C4-2B (cell line): ENCODE measurements around the gene PIWIL1.

Experiments
- H3K27ac ChIP-seq: fragments of 450-650 bp; 2 replicates; pipeline ENCODE4 v1.5.1; 2017
- ZFX ChIP-seq: fragments of 450-650 bp; IDR thresholded peaks from 2 replicates; pipeline ENCODE4 v1.6.1; 2017
- TF ChIP-seq, protein P1 (sequence below): fragments of 450-650 bp; conservative IDR thresholded peaks from 2 replicates; pipeline ENCODE4 v1.5.1; 2017; ENCODE audit warnings: mild to moderate bottlenecking

PIWIL1 gene

DNA sequence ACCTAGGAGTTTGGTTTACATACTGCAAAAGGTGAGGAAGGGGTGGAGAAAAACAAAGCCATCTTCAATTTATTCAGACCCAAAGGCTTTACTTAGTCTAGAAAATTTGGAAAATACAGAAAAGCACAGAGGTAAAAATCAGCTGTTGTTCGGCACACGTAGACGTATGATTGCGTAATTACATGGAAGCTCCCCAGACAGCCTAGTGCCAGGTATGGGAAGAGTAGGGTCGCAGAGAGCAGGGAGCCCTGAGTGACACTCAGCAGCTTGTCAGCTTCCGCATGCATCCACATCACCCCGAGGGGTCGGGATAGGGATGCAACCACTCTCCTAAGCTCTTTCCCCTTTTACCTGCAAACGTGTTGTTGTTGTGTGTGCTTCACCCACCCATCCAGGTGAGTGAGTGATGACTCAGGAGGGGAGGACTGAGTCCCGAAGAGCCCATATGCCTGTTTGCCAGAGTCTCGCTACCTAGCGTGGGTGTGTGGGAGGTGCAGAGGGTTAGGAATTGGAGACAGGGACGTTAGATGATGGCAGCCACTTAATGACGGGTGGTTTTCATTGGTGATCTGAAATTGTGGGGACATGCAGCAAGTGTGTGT, 20.1 kb downstream of the PIWIL1 start:
- TF ChIP-seq ZFX: no peak
- TF ChIP-seq, protein P1, sequence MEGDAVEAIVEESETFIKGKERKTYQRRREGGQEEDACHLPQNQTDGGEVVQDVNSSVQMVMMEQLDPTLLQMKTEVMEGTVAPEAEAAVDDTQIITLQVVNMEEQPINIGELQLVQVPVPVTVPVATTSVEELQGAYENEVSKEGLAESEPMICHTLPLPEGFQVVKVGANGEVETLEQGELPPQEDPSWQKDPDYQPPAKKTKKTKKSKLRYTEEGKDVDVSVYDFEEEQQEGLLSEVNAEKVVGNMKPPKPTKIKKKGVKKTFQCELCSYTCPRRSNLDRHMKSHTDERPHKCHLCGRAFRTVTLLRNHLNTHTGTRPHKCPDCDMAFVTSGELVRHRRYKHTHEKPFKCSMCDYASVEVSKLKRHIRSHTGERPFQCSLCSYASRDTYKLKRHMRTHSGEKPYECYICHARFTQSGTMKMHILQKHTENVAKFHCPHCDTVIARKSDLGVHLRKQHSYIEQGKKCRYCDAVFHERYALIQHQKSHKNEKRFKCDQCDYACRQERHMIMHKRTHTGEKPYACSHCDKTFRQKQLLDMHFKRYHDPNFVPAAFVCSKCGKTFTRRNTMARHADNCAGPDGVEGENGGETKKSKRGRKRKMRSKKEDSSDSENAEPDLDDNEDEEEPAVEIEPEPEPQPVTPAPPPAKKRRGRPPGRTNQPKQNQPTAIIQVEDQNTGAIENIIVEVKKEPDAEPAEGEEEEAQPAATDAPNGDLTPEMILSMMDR: no peak
- H3K27ac ChIP-seq: no peak overlapping the region

DNA sequence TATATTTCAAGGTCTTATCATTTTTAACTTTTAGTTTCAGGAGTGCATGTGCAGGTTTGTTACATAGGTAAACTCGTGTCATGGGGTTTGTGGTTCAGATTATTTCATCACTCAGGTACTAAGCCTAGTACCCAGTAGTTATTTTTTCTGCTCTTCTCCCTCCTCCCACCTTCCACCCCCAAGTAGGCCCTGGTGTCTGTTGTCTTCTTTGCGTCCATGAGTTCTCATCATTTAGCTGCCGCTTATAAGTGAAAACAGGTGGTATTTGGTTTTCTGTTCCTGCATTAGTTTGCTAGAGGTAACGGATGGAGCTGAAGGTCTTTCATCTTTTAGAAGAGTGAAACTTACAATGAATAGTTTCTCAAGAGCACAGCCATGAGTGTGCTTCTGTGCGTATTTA, 24.4 kb downstream of the PIWIL1 start:
- TF ChIP-seq, protein P1: no peak
- no peak for TF ChIP-seq ZFX
- H3K27ac ChIP-seq: no peak overlapping the region

DNA sequence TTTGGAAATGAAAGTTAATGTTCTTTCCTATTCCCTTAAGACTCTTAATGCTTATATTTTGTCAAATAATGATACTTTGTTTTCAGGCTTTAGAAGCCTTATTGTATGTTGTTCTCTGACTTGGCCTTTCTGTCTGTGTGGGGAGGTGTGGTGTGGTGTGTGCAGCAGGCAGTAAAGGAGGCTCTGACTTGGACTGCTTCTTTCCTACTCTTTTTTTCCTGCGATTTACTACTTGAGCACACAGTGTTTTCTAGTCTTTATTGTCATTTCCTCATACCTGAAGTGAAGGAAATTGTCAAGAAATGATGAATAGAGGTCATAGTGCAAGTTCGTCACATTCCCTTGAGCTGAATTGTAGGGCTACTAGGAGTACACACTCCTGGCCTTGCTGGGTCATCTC, 26.9 kb downstream of the PIWIL1 start:
- no peak for TF ChIP-seq ZFX
- TF ChIP-seq, protein P1: no peak

DNA sequence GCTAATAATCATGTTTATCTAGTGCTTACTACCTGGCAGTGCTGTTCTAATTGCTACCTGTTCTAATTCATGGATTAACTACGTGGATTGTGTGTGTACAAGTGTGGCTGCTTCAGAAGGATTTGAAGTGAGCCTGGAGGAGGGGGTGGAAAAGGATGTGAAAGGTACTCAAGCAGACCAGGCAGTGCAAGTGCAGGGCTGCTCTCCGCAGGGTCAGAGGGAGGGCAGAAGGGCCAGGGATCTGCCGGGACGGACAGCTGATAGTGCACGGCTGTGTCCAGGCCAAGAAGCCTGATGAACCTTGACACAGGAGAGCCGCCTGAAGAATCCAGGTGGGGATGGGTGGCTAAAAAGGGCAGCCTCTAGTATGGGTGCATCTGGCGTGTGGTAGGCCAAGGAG, 28.5 kb downstream of the PIWIL1 start:
- TF ChIP-seq, protein P1: no peak
- TF ChIP-seq ZFX: no peak
- no peak overlapping the region for H3K27ac ChIP-seq

More for the DNA sequence above, 26.9 kb downstream of the PIWIL1 start:
- H3K27ac ChIP-seq: no peak overlapping the region

DNA sequence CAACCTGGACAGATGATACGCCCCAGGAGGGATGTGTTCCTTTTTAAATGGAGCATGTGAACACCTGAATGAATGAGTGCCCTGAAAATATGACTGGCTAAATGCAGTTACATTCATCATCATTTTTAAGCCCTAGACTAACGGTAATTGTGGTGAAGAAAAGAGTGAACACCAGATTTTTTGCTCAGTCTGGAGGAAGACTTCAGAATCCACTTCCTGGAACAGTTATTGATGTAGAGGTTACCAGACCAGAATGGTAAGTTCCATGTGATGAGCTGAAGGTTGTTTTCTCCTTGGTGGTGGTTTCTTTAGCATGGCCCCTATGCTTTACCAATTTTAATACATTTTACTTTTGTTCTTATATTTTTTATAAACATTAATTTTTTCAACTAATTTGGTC, 29.3 kb downstream of the PIWIL1 start:
- TF ChIP-seq, protein P1: no peak
- TF ChIP-seq ZFX: no peak
- no peak overlapping the region for H3K27ac ChIP-seq

DNA sequence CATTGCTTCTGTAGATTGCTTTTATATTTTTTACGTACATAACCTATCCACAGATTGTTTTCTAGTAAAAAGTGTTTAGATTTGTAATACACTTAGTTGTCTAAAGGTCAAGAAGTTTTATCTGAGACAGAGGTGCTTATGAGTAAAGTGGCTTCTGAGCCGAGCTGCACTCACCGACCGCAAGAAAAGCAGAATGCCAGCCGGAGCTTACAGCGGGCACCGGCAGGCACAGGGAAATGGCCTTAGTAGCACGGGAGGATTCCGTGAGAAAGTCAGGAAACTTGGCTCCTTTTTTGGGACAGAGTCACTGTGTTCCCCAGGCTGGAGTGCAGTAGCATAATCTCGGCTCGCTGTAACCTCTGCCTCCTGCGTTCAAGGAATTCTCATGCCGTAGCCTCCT, 29.8 kb downstream of the PIWIL1 start:
- TF ChIP-seq ZFX: no peak
- TF ChIP-seq, protein P1: no peak
- no peak overlapping the region for H3K27ac ChIP-seq

DNA sequence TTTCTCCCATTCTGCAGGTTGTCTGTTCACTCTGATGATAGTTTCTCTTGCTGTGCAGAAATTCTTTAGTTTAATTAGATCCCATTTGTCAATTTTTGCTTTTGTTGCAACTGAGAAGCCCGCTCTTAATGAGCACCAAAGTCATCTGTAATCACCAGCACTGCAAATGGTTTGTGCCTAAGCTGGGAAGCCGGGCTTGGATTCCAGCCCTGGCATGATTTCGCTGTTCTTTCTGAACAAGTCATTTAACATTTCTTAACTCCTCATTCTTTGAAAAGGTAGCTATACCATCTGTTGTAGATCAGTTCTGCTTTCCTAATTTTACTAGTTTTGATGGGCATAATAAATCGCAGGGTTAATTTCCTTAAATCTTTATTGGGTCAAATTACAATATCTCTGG, 32.1 kb downstream of the PIWIL1 start:
- TF ChIP-seq ZFX: no peak
- H3K27ac ChIP-seq: no peak overlapping the region

DNA sequence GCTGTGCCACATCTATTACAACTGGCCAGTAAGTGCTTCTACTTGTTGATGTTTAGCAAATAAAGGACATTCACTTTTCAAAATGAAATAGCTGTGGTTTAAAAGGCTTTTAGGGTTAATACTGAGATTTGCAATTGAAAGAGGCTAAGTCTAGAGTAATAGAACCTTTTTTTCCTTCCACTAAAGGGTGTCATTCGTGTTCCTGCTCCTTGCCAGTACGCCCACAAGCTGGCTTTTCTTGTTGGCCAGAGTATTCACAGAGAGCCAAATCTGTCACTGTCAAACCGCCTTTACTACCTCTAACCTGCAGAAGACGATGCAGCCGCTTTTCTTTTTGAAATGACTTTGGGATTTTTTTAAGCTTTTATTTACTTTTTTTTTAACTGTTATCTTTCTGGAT, 33.6 kb downstream of the PIWIL1 start:
- TF ChIP-seq, protein P1: no peak
- no peak for TF ChIP-seq ZFX
- no peak overlapping the region for H3K27ac ChIP-seq
